ENCODE measurements around the gene MTIF3. TPM values are rescaled to one million over a fixed set of nuclear protein-coding genes. Genes with fewer than 3 reads are reported as not detected.

Gene MTIF3
- total RNA-seq, 1 experiment from 2014 or later, result 40.9 TPM

DNA sequence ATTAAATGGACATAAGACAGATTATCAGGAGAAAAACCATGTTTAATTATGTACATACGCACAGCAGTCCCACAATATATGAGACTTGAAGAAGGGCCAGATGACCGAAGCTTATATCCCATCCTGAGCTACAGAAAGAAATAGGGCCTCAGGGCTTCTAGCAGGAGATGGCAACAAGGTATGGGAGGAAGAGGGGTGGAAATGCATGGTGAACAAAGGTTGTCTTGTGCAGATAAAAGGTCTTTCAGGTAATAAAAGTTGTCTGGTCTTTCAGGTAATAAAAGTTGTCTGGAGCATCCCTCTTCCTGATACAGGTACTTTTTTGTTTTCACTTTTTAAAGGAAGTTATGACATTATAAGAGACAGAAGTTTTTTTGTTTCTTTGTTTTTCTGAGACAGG lies 41.4 kb downstream of the MTIF3 start:
- TF ChIP-seq, protein P1, sequence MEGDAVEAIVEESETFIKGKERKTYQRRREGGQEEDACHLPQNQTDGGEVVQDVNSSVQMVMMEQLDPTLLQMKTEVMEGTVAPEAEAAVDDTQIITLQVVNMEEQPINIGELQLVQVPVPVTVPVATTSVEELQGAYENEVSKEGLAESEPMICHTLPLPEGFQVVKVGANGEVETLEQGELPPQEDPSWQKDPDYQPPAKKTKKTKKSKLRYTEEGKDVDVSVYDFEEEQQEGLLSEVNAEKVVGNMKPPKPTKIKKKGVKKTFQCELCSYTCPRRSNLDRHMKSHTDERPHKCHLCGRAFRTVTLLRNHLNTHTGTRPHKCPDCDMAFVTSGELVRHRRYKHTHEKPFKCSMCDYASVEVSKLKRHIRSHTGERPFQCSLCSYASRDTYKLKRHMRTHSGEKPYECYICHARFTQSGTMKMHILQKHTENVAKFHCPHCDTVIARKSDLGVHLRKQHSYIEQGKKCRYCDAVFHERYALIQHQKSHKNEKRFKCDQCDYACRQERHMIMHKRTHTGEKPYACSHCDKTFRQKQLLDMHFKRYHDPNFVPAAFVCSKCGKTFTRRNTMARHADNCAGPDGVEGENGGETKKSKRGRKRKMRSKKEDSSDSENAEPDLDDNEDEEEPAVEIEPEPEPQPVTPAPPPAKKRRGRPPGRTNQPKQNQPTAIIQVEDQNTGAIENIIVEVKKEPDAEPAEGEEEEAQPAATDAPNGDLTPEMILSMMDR (IDR thresholded peaks at IDR 0.05; ENCODE audit: unreplicated experiment), result no peak
- no peaks in the 10 kb centered on the region for H3K36me3 Mint-ChIP-seq (ENCODE audit: insufficient read depth, unreplicated experiment)
- H3K27ac Mint-ChIP-seq (ENCODE audit: low read depth, unreplicated experiment), result no peak overlapping the region
- no peak for DNase-seq (ENCODE audit: unreplicated experiment)
- H3K27me3 Mint-ChIP-seq (ENCODE audit: insufficient read depth, unreplicated experiment), result peaks cover 64% of the 10 kb centered on the region
- H3K4me1 Mint-ChIP-seq (ENCODE audit: insufficient read depth, unreplicated experiment), result no peaks in the 10 kb centered on the region
- no peaks in the 10 kb centered on the region for H3K9me3 Mint-ChIP-seq (ENCODE audit: unreplicated experiment)
- BruUV-seq (replicated peaks), result no TSS peak
- no peak overlapping the region for H3K4me3 Mint-ChIP-seq (ENCODE audit: unreplicated experiment)
- ChIA-PET POLR2A (interaction anchor here (0.7 to 2.0 kb wide), 2 partner anchors 10 to 390 kb away, joined by 3 to 4 read pairs; no protein-coding TSS in a partner anchor), CTCF (interaction anchor here (1.3 to 2.5 kb wide), 2 partner anchors 47 to 417 kb away, joined by 3 to 17 read pairs; no protein-coding TSS in a partner anchor)
- intact Hi-C loops (cut with micrococcal nuclease), result no loop called here

DNA sequence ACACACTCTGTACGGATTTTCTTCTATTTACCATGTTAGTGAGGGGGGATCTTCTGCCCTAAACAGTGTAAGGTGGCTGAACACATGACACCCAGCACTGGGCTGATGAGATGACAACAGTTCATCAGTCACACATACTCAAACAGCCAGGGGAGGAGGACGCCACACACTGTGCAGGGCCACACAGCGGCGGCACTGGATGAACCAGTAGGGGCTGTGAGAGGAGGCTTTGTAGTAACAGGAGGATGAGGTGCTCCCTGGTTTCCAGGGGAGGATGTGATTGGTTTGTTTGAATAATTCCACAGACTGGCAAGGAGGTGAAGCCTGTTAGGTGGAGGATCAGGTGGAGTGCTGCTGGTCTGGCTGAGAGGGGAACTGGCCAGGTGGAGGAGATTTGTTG lies 42.3 kb downstream of the MTIF3 start:
- BruUV-seq (replicated peaks), result no TSS peak
- H3K36me3 Mint-ChIP-seq (ENCODE audit: insufficient read depth, unreplicated experiment), result no peaks in the 10 kb centered on the region
- H3K4me1 Mint-ChIP-seq (ENCODE audit: insufficient read depth, unreplicated experiment), result no peaks in the 10 kb centered on the region
- H3K9me3 Mint-ChIP-seq (ENCODE audit: unreplicated experiment), result no peaks in the 10 kb centered on the region
- no peak overlapping the region for H3K4me3 Mint-ChIP-seq (ENCODE audit: unreplicated experiment)
- intact Hi-C loops (cut with micrococcal nuclease), result no loop called here
- H3K27me3 Mint-ChIP-seq (ENCODE audit: insufficient read depth, unreplicated experiment), result peaks cover 59% of the 10 kb centered on the region
- H3K27ac Mint-ChIP-seq (ENCODE audit: low read depth, unreplicated experiment), result no peak overlapping the region
- ChIA-PET CTCF (no interaction called here), POLR2A (no interaction called here)
- no peak for DNase-seq (ENCODE audit: unreplicated experiment)
- TF ChIP-seq, protein P1 (IDR thresholded peaks at IDR 0.05; ENCODE audit: unreplicated experiment), result no peak

DNA sequence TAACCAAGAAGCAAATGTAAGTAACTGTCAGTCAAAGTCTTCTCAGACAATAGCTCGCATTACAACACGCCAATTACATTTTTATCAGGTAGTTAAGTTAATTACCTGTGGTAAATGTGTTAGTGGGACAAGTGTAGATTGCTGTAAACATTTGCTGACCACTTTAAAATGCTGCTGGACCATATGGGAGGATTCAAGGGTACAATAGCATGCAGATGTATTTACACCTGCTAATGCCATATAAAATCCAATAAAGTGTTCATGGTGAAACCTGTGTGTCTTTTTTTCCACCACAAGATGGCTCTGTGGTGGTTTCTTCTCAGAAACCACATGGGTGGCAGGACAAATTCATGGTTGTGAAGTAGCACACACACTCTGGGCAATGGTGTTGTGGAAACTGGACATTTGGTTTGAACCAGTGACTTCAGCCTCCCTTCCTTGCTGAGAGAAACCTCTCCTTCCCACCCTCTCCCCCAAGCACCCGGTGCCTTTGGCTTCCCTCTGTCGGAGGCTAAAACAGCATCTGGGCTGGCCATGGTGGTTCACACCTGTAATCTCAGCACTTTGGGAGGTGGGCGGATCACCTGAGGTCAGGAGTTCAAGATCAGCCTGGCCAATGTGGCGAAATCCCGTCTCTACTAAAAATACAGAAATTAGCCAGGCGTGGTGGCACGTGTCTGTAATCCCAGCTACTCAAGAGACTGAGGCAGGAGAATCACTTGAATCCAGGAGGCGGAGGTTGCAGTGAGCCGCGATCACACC lies 44.0 kb downstream of the MTIF3 start:
- no peaks in the 10 kb centered on the region for H3K4me1 Mint-ChIP-seq (ENCODE audit: insufficient read depth, unreplicated experiment)
- H3K9me3 Mint-ChIP-seq (ENCODE audit: unreplicated experiment), result no peaks in the 10 kb centered on the region
- H3K36me3 Mint-ChIP-seq (ENCODE audit: insufficient read depth, unreplicated experiment), result no peaks in the 10 kb centered on the region
- CTCF ChIA-PET, result interaction anchor here (0.5 to 3.9 kb wide), 5 partner anchors 32 to 421 kb away, joined by 3 to 26 read pairs (median 4); no protein-coding TSS in a partner anchor
- POLR2A ChIA-PET, result interaction anchor here (2.5 kb wide), 1 partner anchor 420 kb away, joined by 6 read pairs; no protein-coding TSS in a partner anchor
- TF ChIP-seq, protein P1 (IDR thresholded peaks at IDR 0.05; ENCODE audit: unreplicated experiment), result peak; percentile 45
- H3K4me3 Mint-ChIP-seq (ENCODE audit: unreplicated experiment), result no peak overlapping the region
- no TSS peak for BruUV-seq (replicated peaks)
- H3K27ac Mint-ChIP-seq (ENCODE audit: low read depth, unreplicated experiment), result no peak overlapping the region
- intact Hi-C loops (cut with micrococcal nuclease), result loop anchor here (1.0 kb wide), 2 partner anchors 20 to 420 kb away; no protein-coding TSS in a partner anchor
- peak; percentile 55 for DNase-seq (ENCODE audit: unreplicated experiment)
- peaks cover 45% of the 10 kb centered on the region for H3K27me3 Mint-ChIP-seq (ENCODE audit: insufficient read depth, unreplicated experiment)

DNA sequence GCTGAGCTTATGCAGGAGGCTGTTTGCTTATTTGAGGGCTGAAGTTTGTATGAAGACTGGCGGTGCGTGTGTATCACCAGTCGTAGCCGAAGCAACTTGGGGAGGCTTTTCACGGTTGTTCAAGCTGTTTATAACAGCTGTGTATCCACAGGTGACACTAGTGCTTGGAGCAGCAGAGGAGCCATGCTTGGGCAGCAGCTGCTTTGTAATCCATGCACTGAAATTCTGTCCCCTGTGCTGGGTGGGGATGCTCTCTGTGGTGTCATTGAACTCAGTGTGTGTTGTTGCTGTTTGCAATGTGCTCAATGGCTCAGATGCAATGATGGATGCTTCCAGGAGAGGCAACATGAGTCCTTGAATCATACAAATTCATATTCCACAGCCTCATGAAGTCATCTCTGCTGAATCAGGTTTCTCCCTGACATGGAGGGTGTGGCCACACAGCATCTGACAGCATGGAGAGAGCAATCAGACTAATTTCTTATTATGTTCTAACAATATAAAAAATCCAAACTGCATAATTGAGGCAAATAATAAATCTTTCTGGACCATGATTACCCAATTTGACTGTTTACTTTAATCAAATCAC lies 44.7 kb downstream of the MTIF3 start:
- Mint-ChIP-seq H3K27me3 (ENCODE audit: insufficient read depth, unreplicated experiment) (peaks cover 38% of the 10 kb centered on the region), H3K27ac (ENCODE audit: low read depth, unreplicated experiment) (no peak overlapping the region), H3K4me1 (ENCODE audit: insufficient read depth, unreplicated experiment) (no peaks in the 10 kb centered on the region), H3K9me3 (ENCODE audit: unreplicated experiment) (no peaks in the 10 kb centered on the region), H3K4me3 (ENCODE audit: unreplicated experiment) (no peak overlapping the region), H3K36me3 (ENCODE audit: insufficient read depth, unreplicated experiment) (no peaks in the 10 kb centered on the region)
- POLR2A ChIA-PET, result interaction anchor here (0.7 to 2.5 kb wide), 3 partner anchors 45 to 421 kb away, joined by 3 to 6 read pairs (median 3); partner anchors contain the start of gene MTIF3
- BruUV-seq (replicated peaks), result no TSS peak
- TF ChIP-seq, protein P1 (IDR thresholded peaks at IDR 0.05; ENCODE audit: unreplicated experiment), result no peak
- CTCF ChIA-PET, result interaction anchor here (0.5 to 3.9 kb wide), 7 partner anchors 31 to 421 kb away, joined by 3 to 26 read pairs (median 3); no protein-coding TSS in a partner anchor
- DNase-seq (ENCODE audit: unreplicated experiment), result no peak
- intact Hi-C loops (cut with micrococcal nuclease), result loop anchor here (1.0 kb wide), 2 partner anchors 21 to 421 kb away; no protein-coding TSS in a partner anchor

All from MCF 10A (cell line).